GM21367 (cell line): ENCODE results near the gene ANKRD13A.

Experiments used
- ATAC-seq: cut with Tn5 transposase; IDR thresholded peaks from one replicate; pipeline ENCODE4 v1.9.1; 2021; ENCODE audit not compliant: unreplicated experiment

ANKRD13A gene

DNA sequence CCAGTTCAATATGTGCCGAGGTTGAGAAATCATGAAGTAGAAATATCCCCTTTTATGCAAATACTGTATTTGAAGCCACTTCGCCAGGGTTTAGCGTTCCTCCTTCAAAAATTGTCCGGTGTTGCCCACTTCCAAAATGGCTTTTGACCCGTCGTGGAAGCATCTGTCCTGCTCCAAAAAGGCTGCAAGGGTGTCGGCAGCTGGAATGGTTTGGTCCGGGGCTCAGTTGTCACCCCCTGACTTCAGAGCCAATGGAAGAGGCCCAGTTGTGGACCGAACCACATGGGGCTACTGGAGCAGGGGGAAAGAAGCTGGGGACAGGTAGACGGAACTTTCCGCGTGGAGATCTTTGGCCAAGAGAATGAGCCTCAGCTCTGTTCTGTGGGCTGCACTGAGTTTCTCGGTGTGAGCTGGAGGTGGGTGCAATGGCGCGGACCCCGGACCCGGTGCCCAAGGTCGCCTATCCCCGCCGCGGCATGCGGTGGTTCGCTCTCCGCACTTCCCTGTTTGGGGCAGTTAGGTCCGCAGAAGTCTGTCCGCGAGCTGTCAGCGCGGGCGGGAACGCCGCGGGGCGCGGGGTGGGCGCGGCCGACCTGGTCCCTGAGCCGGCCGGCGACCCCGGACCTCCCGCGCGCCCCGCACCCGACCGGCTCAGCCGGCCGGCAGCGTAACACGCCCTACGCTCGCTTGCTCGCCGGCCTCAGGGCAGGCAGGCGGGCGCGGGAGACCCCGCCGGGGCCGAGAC is at the start of gene ANKRD13A:
Gene ANKRD13A (plus strand): TSS at position 527 of the 745 bp plus-strand sequence. CDS start 259 bp downstream, outside the sequence.
- ATAC-seq, result peak; percentile 28

- no peak for ATAC-seq
Measured at GRCh38 chr12:109950625-109951024, 48.6 kb upstream of the ANKRD13A start.

DNA sequence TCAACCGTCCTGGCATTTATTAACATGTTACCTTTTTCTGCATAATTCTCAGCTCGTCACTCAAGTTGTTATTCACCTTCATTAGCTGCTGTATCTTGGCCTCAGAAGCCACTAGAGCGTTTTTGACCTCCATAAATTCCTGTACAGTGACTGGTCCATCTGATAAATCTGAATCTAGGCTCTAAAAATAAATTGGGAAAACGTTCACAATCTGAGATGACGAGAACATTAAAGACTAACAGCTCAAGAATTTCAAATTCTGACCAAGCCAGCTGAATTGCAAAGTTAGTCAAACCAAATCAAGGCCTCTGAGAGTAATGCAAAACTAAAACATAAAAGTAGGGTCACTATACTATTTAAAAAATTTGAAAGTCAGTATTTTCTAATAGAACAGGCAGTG is 48.1 kb upstream of the ANKRD13A start:
- no peak for ATAC-seq

DNA sequence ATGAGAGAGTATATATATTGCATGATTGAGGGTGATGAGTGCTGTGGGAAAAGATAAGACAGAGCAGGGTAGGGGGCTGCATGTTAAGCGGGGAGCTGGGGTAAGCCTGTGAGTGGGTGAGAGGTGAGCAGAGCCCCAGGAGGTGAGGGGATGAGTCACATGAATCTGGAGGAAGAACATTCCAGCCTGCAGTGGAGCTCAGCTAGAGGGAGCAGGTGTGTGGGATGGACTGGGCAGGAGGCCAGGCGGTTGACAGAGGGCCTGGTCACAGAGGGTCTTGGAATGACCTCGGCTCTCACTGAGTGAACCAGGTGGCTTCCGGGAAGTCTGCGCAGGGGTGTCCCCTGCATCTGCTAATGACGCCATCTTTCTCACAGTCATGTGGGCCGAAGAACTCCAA is 47.5 kb upstream of the ANKRD13A start:
- ATAC-seq, result no peak

DNA sequence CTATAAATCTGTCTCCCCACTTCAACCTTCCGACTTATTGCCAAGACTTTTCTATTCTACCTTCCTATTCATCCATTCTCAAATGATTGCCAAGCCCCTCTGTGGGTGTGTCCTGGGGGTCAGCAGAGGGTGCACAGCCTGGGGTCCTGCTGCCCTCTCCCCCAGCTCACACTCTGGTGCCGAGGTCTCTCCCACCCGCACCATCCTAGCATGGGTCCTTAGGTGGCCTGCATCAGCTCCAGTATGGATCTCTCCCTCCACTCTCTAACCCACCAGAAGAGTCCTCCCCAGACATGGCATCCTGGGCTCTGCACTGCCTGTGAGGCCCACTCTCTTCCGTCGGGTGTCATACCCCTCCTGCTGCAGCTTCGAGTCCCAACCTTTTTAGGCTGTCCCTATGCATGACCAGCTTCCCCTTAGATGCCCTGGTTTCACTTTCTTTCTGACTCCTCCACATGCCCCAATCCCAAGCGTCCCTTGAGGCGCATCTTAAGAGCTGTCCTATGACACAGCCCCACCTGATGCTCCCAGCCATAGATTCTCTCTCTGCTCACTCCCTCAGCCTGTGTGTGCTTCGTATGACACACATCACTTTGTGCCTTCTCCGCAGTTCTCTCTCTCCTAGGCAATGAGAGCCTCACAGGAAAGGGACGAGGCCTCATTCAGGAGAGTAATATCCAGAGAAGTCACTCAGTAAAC is 46.9 kb upstream of the ANKRD13A start:
- ATAC-seq, result peak; percentile 47

GRCh38 chr12:109952873-109953272 is 46.4 kb upstream of the ANKRD13A start:
- ATAC-seq, result no peak

- no peak for ATAC-seq
Measured at GRCh38 chr12:109953656-109954055, 45.6 kb upstream of the ANKRD13A start.

- no peak for ATAC-seq
Measured at GRCh38 chr12:109958374-109958773, 40.9 kb upstream of the ANKRD13A start.

- no peak for ATAC-seq
Measured at GRCh38 chr12:109959411-109960093, 39.7 kb upstream of the ANKRD13A start.

GRCh38 chr12:109961201-109961600 is 38.0 kb upstream of the ANKRD13A start:
- no peak for ATAC-seq

GRCh38 chr12:109961612-109962011 is 37.6 kb upstream of the ANKRD13A start:
- no peak for ATAC-seq

DNA sequence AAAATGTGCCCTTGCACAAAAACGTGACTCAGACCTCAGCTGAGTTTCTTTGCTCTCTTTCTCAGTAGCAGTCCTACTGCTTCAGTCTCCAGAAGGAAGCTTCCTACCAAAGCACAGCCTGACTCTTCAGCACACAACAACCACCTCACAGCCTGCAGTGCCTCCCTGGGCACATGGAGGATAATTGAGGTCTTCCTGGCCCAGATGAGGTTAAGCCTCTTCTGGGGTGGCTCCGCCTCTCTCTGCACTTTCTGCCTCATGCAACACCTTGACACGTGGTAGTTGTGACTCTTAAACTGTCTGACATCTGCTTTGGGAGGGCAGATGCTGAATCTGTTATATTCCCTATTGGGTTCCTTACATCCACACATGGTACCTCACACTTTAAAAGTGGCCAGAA is 36.8 kb upstream of the ANKRD13A start:
- no peak for ATAC-seq

GRCh38 chr12:109963330-109963729 is 35.9 kb upstream of the ANKRD13A start:
- ATAC-seq, result no peak

DNA sequence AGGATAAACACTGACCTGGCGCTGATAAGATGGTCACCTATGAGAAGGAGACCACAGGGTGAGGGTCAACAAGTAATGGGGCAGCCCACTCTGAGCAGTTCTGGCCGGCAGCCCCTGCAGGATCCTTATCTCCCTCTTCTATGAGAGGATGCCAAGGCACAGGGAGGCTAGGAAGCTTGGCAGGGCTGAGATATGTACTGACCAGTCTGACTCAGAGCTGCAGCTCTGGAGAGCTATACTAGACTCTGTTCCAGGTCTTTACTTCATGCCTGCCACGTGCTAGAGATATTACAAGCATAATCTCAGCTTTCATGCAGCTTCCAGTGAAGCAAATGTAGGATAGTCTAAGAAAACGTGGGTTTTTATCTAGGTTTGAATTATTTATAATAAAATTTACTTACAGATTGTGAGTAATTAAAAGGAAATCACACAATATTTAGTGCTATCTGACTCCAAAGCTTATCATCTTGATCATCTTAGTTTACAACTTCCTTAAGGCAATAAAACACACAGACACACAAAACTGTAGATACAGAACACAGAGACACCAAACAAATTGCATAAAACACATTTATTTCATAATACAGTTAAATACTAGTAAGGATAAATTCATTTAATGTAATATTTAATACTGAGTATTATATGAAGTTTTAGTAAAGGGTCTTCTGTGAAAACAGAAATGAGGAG is 35.3 kb upstream of the ANKRD13A start:
- no peak for ATAC-seq

DNA sequence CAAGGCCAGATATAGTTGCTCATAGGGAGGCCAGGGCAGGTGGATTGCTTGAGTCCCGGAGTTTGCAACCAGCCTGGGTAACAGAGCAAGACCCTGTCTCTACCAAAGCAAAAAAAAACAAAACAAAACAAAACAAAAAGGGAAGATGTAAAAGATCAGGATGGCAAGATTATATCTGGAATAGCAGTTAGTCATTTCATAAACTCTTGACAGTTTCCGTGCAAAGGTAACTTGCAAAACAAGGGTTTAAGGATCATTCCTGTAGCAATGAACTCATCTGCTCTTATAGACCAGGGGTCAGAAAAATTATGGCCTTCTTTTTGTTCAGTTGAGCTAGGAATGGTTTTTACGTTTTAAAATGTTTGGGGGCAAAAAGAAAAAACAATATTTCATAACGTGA is 32.7 kb upstream of the ANKRD13A start:
- no peak for ATAC-seq

GRCh38 chr12:109967383-109968031 is 31.7 kb upstream of the ANKRD13A start:
- no peak for ATAC-seq

DNA sequence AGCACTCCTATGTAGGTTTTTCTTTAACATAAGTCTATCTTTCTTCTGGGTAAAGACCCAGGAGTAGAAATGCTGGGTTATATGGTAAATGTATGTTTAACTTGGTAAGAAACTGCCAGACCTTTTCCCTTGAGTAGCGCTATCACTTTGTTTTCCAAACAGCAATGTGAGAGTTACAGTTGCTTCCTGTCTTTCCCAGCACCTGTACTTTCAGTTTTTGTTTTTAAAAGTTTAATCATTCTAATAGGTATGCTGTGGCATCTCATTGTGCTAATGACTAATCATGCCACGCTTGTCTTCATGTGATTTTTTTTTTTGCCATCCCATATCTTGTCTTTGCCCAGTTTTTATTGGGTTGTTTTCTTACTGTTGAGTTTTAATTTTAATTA is 31.2 kb upstream of the ANKRD13A start:
- ATAC-seq, result no peak

DNA sequence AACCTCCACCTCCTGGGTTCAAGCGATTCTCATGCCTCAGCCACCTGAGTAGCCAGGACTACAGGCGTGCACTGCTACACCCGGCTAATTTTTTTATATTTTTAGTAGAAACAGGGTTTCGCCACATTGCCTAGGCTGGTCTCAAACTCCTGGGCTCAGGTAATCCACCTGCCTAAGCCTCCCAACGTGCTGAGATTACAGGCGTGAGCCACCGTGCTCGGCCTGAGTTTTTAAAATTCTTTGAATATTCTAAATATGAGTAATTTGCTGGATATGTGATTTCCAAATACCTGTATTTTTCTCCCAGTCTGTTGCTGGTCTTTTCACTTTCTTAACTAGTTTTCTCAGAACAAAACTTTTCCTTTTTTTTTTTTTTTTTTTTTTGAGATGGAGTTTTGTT is 30.4 kb upstream of the ANKRD13A start:
- no peak for ATAC-seq

- no peak for ATAC-seq
Measured at GRCh38 chr12:109972821-109973220, 26.4 kb upstream of the ANKRD13A start.

- no peak for ATAC-seq
Measured at GRCh38 chr12:109981311-109981710, 17.9 kb upstream of the ANKRD13A start.

GRCh38 chr12:109982210-109982609 is 17.0 kb upstream of the ANKRD13A start:
- no peak for ATAC-seq
